Measurements from ENCODE around the gene CEP104.

CEP104 gene

GRCh38 chr1:3864884-3865283 lies 7.9 kb upstream of the CEP104 start:
- no peak for DNase-seq

GRCh38 chr1:3863231-3863935 lies 6.4 kb upstream of the CEP104 start:
- no peak for DNase-seq

GRCh38 chr1:3858231-3858981 lies 1.4 kb upstream of the CEP104 start:
- no peak for DNase-seq

GRCh38 chr1:3857791-3858129 lies 749 bp upstream of the CEP104 start:
- no peak for DNase-seq

GRCh38 chr1:3852711-3853485 lies 4.1 kb downstream of the CEP104 start:
- no peak for DNase-seq

GRCh38 chr1:3852091-3852490 lies 4.9 kb downstream of the CEP104 start:
- DNase-seq: no peak

GRCh38 chr1:3851292-3851691 lies 5.7 kb downstream of the CEP104 start:
- no peak for DNase-seq

GRCh38 chr1:3850857-3851256 lies 6.2 kb downstream of the CEP104 start:
- DNase-seq: no peak

- DNase-seq: no peak
These were observed 9.9 kb downstream of the CEP104 start for GRCh38 chr1:3847081-3847480.

GRCh38 chr1:3846541-3846940 lies 10.5 kb downstream of the CEP104 start:
- DNase-seq: no peak

- no peak for DNase-seq
These were observed 14.1 kb downstream of the CEP104 start for GRCh38 chr1:3842912-3843311.

- DNase-seq: no peak
These were observed 15.5 kb downstream of the CEP104 start for GRCh38 chr1:3841491-3841890.

GRCh38 chr1:3838788-3839187 lies 18.2 kb downstream of the CEP104 start:
- DNase-seq: no peak

- no peak for DNase-seq
These were observed 19.3 kb downstream of the CEP104 start for GRCh38 chr1:3837685-3838084.

- DNase-seq: no peak
These were observed 19.8 kb downstream of the CEP104 start for GRCh38 chr1:3837200-3837599.

GRCh38 chr1:3836421-3836820 lies 20.6 kb downstream of the CEP104 start:
- no peak for DNase-seq

- no peak for DNase-seq
These were observed 22.3 kb downstream of the CEP104 start for GRCh38 chr1:3834701-3835100.

- no peak for DNase-seq
These were observed 25.3 kb downstream of the CEP104 start for GRCh38 chr1:3831689-3832088.

GRCh38 chr1:3828391-3828790 lies 28.6 kb downstream of the CEP104 start:
- no peak for DNase-seq

- DNase-seq: no peak
These were observed 29.2 kb downstream of the CEP104 start for GRCh38 chr1:3827813-3828307.

- DNase-seq: no peak
These were observed 31.7 kb downstream of the CEP104 start for GRCh38 chr1:3825356-3825755.

GRCh38 chr1:3824650-3825049 lies 32.4 kb downstream of the CEP104 start:
- DNase-seq: no peak

- DNase-seq: no peak
These were observed 34.6 kb downstream of the CEP104 start for GRCh38 chr1:3822421-3822820.

- DNase-seq: no peak
These were observed 35.1 kb downstream of the CEP104 start for GRCh38 chr1:3821908-3822307.

All from right forelimb (tissue), 1 donor.